ENCODE results near the gene ST6GAL1.
A peak's percentile ranks its signal among the peaks of the same experiment; 100 is the strongest.

ST6GAL1 gene

DNA sequence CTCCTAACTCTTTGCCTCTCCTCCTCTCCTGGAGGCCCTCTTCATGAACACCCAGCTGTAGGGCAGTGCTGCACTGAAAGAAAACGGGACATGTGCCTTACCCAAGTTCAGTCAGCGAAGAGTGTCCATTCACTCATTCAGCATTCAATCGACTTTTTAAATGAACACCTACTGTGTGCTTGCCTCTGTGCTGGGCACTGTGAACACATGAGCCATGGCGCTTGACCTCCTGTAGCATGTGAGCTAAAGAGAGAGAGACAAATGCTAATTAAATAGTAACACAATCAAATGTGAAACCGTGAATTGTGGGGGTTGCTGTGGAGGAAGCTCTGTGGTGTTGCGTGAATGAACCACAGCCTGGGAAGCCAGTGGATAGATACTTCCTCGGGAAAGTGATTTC lies 43.4 kb downstream of the ST6GAL1 start:
- peak; percentile 40 for DNase-seq

DNA sequence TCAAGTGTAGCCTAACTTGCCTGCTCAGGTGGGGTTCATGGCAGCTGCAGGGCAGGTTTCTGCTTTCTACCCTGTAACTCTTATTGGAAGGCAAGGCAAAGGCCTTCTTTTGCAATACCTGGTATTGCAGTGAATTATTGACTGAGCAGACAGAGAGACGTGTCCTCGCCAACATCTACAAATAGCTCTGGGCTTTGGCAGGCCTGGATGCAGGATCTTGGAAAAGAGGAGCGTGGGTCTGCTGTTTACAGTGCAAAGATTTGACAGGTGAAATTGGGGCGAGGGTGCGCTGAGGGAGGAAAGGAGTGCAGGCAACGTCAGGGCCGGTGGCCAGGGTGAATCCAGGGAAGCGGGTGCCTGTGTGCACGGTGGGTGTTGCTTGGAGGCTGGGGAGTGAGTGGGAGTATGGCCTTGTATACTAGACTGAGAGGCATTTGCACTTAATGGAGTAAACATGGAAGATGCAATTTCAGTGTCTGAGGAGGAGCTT lies 44.5 kb downstream of the ST6GAL1 start:
- no peak for DNase-seq

DNA sequence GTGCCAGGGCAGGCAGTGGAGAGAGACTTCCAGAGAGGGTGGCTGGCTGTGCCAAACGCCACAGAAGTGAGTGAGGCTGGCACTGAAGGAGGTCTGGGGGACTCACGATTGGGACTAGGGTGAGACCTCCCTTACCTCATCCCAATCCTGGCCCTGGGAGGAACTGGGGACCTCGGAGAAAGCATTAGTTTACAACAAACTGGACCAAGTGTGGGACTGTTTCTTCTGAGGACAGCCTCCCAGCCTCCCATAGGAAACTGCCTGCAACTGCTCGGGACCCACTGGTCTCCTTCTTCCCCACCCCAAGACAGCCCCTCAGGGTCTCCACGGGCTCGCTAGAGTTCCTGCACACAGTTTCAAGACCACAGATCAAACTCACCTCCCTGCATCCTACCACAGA lies 45.4 kb downstream of the ST6GAL1 start:
- DNase-seq, result no peak

DNA sequence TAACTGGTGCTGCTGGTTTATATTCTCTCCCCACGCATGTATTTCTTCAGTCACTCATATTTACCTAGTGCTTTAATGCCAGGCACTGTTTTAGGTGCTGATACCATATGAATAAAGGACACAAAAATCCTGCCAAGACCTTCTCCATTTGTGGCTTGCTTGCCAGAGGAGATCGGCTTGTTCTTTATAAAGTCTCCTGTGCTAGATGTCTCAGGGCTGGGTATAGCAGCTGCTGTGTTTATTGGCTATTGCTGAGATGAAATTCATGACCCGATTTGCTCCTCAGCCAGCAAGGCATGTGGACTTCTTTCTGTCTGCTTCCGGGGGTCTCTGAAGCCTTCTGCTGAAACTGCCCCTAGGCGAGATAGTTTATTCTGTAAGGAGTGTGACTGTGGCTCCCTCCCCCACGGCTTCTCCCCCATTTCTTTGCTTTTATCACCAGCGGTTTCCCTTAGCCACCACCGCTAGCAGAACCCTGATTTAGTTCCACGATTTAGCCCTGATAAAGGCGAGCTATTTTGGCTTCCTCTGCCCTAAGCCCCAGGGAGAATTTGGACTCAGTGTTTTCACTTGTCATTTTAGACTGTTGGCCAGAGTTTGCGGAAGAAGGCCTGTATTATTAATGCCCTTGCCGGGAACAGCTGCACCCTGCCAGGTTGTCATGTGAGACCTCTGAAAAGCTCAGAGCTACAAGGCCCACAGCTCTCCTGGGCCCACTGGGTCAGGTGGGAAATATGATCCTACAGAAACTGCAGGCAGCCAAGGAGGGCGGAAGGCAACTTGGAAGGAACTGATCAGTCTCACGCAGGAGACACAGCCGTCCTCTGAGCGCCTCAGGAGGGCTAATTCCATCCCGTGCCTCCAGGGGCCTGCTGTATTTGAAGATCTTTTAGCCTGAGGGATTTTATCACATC lies 46.8 kb downstream of the ST6GAL1 start:
- DNase-seq, result no peak

DNA sequence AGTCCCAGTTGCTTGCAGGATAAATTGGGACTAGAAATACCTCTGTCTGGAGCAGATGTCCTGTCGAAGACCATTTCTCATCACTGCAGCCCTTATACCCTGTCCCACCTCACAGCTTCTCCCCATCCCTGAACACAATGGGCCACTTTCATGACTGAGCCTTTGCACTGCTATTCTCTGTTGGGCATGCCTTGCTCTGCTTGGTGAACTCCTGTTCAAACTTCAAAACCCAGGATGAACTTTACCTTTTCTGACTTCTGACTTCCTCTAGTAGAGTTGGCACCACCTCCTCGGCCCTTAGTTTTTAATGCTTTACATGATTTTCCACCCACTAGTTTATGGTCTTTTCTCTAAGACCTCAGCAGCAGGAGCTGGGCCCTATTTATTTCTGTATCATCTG lies 48.4 kb downstream of the ST6GAL1 start:
- DNase-seq, result no peak

DNA sequence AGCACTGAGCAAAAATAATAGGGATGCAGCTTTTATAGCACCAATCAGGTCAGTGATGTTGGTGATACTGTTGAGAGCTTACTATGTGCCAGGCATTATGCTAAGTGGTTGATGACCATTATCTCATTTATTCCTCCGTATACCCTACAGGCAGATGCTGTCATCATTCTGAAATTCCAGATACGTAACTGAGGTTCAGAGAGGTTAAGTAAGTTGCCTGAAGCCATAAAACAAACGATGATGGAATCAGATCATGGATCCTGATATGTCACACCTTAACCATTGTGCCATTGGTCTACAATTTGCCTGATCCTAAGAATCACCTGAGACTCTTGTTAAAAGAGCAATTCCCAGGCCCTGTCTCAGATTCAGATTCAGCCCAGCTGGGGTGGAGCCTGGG lies 49.5 kb downstream of the ST6GAL1 start:
- no peak for DNase-seq

DNA sequence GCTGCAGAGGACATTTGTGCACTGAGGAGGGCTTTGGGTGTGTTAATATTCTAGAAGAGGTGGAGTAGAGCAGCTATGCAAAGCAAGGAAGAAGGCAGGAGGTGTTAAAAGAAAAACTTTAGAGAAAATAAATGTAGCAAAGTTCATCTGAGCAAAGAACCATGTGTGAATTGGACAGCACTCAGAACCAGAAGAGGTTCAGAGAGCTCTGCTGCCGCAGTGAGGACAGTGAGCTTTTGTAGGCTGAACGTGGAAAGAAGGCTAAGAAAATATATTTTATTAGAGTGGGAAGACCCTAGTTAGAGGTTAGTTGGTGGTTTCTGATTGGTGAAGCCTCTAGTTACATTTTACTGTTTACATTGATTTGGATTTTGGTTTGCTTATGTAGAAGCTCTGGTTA lies 50.7 kb downstream of the ST6GAL1 start:
- DNase-seq, result no peak

DNA sequence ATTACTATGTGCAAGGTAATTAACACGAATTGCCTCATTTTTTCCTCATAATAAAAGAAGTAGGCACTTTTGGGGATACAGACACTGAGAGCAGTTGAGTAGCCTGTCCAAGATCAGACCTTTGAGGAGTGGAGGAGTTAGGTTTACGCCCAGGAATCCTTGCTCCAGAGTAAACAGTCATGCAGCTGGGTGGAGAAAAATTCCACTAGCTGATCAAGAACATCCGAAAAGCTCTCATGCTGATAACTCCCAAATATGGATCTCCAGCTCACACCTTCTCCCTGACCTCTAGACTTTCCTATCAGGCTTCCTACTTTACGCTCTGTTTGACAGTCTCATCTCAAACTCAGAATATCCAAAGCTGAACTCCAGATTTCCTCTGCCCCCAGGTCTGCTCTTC lies 53.3 kb downstream of the ST6GAL1 start:
- no peak for DNase-seq

DNA sequence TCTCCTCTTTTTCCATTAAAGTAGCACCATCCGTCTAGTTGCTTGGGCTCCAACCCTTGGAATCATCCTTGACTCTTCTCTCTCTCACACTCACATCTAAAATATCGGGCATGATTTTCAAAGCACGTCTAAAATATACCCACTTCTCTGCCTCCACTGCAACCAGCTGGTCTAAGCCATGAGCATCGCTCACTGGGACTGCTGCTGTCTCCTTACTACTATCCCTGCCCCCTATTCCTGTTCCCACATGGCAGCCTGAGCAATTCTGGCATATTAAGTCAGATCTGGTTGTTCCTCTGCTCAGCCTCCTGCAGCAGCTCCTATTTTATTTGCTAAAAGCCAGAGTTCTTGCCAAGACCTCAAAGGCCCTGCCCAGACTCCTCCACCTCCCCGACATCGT lies 53.7 kb downstream of the ST6GAL1 start:
- DNase-seq, result no peak

DNA sequence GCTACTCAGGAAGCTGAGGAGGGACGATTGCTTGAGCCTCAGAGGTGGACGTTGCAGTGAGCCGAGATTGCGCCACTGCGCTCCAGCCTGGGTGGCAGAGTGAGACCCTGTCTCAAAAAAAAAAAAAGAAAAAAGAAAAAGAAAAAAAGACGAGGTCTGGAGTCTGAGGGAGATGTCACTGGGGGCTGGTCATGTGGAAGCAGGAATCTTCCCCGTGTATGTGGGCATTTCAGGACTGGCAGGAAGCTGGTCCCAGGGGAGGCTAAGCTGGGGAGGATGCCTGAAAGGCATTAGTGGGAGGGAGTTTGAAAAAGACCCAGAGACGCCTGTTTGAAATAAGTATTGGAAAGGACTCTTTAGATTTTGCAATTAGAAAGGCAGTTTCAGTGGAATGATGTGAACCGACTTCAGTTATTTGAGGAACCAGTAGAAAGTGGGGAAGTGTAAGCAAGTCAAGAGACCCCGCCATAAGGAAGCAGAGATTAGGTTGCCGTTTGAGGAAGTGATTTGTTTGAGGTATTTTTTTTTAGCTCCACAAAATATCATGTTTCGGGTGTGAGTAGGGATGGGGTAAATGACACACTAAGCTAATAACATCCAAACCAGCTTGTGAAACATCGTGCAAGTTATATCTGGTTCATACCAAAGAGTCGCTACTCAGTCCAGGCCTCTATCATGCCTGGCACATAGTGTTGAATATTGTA lies 55.5 kb downstream of the ST6GAL1 start:
- peak; percentile 98 for DNase-seq

DNA sequence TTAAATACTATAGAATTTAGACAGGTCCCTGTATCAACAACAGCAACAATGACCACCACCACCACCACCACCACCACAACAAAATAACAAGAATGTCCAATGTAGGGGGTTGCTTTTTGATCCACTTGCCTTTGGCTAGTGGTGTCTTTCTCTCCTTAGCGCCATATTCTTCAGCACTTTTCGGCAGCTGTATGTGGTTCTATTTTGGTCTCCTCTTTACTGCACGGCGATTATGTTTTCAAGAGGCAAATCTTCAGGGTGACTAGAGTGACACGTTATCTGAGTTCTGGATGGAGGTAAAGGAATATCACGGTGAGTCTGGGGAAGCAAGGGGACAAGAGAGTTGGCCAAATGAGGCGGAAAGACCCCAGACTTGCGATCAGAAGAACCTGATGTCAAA lies 56.1 kb downstream of the ST6GAL1 start:
- DNase-seq, result no peak

DNA sequence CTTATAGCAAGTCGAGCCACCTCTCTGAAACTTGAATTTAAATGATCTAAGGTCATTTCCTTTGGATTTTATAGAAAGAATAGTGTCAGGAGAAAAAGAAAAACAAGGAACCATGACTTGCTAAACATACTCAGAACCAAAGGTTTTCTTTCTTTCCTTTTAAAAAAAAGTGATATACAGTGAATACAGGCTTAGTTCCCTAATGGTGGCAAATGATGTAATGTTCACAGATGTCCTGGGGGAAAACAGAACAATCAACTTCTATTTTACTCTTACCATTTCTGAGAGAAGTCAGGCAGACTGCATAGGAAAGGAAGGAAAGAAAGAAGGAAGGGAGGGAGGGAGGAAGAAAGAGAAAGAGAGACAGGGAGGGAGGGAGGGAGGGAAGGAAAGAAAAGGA lies 56.5 kb downstream of the ST6GAL1 start:
- DNase-seq, result peak; percentile 82

DNA sequence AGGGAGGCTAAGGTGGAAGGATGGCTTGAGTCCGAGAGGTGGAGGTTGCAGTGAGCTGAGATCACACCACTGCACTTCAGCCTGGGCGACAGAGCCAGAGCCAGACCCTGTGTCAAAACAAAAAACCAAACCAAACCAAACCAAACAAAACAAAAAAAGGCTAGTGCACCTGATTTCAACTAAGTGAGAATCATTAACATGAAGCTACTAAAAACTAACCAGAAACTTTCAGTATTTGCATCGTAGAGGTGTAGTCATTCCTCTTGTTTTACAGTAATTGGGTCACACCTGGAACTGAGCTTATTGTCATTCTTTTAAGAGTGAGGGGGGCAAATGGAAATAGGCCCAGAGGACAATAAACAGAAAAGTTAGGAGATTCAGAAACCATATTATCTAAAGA lies 58.5 kb downstream of the ST6GAL1 start:
- no peak for DNase-seq

DNA sequence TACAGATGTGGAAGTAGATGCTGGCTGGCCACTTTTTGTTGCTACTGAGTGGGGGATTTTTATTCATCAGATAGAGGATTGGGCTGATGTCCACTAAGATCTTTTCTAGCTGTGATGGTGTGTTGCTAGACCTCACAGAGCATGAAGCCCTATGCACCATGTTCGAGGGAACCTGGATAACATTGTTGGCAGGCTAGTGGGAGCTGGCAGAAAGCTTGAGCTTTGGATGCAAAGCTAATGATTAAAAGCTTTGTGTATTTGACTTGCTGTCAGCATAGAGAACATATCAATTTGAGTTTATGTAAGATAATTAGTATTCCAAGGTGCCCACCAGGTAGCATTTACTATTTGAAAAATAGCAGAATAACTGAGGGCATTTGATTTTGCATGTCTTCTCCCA lies 59.1 kb downstream of the ST6GAL1 start:
- DNase-seq, result no peak

DNA sequence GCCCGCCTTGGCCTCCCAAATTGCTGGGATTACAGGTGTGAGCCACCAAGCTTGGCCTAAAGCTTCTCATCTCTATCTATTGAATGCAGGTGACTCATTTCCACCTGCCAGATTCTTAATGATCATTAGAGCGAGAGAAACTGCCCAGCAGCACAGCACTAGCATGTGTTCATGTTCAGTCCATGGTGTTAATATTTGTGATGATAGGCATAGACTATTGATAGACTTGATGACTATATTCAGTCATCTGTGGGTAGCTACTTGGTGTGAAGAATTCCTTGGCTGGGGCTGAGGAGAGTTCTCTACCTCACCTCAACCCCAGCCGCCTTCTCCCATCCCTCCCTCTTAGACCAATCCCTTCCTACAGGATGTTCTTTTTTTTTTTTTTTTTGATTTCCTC lies 60.0 kb downstream of the ST6GAL1 start:
- DNase-seq, result no peak

DNA sequence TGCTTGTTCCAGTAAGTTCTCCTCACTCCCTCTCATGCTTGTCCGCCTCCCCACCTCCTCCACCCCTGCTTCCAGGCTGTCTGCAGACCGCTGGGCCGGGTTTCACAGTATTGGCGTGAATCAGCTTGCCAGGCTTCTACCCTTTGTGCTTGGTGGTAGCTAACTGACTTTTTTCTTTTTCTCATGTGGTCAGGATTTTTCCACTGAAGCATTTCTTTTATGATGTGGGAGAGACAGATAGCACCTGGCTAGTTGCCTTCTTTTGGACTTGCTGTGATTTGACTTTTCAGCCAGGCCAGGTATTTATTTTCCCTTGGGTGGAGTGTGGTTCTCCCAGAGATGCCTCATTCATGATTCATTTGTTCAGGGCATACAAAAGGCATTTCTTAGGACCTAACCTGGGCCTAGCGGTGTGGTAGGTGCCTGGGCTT lies 60.6 kb downstream of the ST6GAL1 start:
- no peak for DNase-seq

DNA sequence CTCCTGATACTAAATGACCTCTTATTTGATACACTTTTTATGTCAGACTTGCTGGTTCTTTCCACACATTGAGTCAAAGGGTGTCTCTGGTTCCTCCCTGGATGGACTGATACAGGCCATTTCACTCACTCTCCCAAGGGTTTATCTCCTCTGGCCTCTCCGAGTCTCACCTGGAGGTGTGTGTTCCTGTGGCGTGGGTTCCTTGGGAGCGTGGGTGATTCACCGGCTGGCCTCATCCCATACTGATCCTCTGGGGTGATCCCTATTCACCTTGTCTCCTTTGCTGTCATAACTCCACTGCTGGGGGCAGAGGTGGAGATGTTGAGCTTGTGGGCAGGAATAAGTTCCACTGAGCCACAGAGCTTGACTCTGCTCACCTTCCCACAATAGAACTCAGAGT lies 61.1 kb downstream of the ST6GAL1 start:
- no peak for DNase-seq

DNA sequence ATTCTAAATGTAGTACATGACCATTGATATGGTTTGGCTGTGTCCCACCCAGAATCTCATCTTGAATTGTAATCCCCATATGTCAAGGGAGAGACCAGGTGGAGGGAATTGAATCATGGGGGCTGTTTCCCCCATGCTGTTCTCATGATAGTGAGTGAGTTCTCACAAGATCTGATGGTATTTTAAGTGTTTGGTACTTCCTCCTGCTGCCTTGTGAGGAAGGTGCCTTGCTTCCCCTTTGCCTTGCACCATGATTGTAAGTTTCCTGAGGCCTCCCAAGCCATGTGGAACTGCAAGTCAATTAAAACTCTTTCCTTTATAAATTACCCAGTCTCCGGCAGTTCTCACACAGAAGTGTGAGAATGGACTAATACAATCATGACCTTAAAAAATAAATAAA lies 61.8 kb downstream of the ST6GAL1 start:
- DNase-seq, result peak; percentile 65

DNA sequence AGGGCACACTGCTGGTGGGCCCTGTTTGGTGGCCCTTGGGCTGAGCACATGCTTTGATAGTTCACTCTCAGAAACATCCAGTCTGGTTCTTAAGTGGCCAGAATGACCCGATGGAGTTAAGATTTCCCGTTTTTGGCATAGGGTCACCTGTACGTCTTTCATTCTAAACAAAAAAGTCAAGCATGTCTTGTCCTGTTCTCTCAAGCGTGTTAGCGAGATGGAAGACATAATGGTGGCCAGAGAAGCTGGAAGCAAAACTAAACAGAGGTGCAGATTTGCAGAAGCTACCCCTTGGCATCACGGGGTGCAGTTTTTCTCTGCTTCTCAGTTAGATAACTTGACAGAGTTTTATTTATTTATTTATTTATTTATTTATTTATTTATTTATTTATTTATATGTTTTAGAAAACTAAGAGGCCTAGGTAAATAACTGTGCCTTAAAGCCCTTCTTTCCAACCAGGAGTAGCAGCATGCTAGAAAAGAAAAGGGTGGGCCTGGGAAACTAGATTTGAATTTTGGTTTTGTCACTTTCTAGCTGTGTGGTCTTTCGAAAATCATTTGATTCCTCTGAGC lies 63.0 kb downstream of the ST6GAL1 start:
- no peak for DNase-seq

DNA sequence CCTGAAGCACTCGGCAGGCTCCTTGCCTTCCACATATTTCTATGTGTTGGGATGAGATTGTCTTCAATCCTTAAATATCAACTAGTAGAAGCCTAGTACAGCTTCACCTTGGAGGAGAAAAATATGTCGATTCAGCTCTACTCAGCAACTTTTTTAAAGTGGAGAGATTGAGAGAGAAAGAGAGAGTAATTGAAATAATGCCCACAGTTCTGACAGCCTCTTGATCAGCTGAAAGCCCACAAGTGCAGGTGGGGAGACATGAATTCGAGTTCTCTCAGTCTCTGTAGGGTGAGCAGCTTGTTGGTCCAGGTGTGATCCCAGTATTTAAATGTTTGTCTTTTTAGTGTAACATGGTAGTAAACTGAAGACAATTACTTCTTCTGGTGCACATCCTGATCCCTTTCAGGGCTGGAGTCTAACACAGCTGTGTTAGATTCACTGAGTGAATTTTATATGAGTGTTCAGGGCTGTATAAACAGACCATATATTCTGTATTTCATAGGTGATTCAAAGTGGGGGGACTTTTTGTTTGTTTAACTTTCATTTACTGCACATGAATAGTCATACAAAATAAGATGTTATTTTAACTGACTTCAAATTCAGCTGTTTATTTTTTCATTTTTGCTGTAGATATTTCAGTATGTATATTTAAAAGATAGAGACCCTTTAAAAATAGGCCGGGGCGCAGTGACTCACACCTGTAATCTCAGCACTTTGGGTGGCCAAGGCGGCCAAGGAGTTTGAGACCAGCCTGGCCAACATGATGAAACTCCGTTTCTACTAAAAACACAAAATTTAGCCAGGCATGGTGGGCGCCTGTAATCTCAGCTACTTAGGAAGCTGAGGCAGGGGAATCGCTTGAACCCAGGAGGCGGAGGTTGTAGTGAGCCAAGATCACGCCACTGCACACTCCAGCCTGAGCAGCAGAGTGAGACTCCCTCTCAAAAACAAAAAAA lies 64.0 kb downstream of the ST6GAL1 start:
- no peak for DNase-seq

DNA sequence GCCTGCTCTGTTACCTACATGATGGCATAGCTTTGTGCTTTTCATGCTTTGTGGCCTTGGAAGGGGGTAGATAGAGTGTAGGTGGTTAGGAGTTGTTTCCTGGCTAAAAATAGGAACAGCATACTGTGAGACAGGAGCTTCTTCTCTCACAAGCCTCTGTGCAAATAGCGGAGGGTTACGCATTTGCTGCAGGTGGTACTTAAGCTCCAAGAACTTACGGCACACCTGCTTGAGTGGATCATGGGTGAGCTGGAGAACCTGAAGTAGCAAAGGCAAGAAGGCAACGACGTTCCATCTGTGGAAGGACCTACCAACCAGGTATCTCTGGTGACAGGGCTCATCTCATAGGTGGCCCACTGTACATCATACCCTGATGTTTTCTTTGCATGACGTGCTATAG lies 66.0 kb downstream of the ST6GAL1 start:
- no peak for DNase-seq

DNA sequence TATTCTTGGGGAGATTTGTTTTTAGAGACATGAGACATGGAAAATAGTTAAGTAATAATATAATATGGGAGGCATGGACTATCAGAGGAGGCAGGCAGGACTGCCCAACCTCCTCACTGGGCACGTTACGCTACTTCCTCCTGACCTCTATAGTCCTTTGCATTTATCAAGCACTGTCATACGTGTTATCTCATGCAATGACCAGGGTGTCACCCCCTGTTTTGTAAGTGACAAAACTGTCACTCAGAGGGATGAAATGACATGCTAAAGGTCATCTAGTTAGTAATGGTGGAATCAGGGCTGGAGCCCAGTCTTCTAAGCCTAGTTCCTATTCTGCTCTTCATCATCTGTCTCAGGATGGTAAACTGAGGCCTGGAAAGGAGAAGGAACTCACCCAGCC lies 66.7 kb downstream of the ST6GAL1 start:
- no peak for DNase-seq

DNA sequence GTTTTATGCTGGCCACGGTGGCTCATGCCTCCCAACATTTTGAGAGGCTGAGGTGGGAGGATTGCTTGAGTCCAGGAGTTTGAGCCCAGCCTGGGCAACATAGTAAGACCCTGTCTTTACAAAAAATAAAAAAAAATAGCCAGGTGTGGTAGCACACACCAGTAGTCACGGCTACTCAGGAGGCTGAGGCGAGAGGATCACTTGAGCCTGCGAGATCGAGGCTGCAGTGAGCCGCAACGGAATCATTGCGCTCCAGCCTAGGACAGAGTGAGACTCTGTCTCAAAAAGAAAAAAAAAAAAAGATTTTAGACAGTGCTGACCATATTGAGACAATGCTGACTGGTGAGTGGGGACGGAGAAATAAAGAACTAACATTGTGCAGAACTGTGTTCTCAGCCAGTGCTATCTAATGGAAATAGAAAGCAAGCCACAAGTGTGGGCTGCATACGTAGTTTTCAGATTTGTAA lies 67.2 kb downstream of the ST6GAL1 start:
- no peak for DNase-seq

Data from MV-4-11 (cell line).